ENCODE data around the gene HAAO.

The HAAO gene

DNA sequence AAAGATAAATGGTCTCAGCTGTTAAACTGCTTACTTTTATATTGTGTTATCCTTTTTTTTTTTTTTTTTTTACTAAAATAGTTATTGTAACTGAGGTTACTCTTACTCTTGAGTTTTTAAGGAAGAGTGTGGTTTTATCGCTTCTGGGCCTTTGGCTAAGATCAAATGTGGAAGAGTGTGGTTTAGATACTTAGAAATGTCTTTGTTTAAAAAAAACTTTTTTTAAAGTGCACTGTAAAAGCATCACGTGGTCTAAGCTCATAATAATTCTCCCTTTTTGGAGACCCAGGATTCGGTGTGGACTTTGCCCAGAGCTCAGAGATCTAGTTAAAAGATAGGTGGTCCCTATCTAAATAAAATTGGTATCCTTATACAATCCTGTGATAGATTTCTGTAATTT is 16.6 kb downstream of the HAAO start:
- no peak overlapping the region for H4K5ac ChIP-seq (ENCODE audit: low read length)
- H3K36me3 ChIP-seq (ENCODE audit: control insufficient read depth, insufficient read depth, low read length) = no peaks in the 10 kb centered on the region
- no peaks in the 10 kb centered on the region for H3K79me2 ChIP-seq (ENCODE audit: control insufficient read depth, insufficient read depth, low read length)
- H3K4me2 ChIP-seq (ENCODE audit: low read length) = no peak overlapping the region
- no peak overlapping the region for H3K27ac ChIP-seq (ENCODE audit: low read depth, low read length)
- no peak overlapping the region for H2BK5ac ChIP-seq (ENCODE audit: low read length)
- DNase-seq = no peak
- peaks cover 3% of the 10 kb centered on the region for H3K4me1 ChIP-seq (ENCODE audit: control insufficient read depth, low read depth, low read length)
- no peak overlapping the region for H2AK5ac ChIP-seq (ENCODE audit: low read length)
- no peak overlapping the region for H2BK120ac ChIP-seq (ENCODE audit: low read depth, low read length)
- no peaks in the 10 kb centered on the region for H3K27me3 ChIP-seq (ENCODE audit: insufficient read depth, low read length, poor library complexity)
- no peak overlapping the region for H3K9ac ChIP-seq (ENCODE audit: low read length)
- H3K56ac ChIP-seq (ENCODE audit: low read length) = no peak overlapping the region
- no peak overlapping the region for H3K4ac ChIP-seq (ENCODE audit: low read depth, low read length)
- H3K4me3 ChIP-seq (ENCODE audit: low read length) = no peak overlapping the region
- no peak overlapping the region for H3K18ac ChIP-seq (ENCODE audit: low read length)
- H4K8ac ChIP-seq (ENCODE audit: low read depth, low read length) = no peak overlapping the region
- H3K23ac ChIP-seq (ENCODE audit: low read length) = no peak overlapping the region
- H2BK15ac ChIP-seq (replicated peaks; ENCODE audit: low read depth) = no peak overlapping the region
- H3K79me1 ChIP-seq (ENCODE audit: low read length) = no peaks in the 10 kb centered on the region
- WGBS (ENCODE audit: extremely low coverage, insufficient coverage, low lambda C conversion rate) = 100% methylated on average over 1 of the region's 3 CpGs

DNA sequence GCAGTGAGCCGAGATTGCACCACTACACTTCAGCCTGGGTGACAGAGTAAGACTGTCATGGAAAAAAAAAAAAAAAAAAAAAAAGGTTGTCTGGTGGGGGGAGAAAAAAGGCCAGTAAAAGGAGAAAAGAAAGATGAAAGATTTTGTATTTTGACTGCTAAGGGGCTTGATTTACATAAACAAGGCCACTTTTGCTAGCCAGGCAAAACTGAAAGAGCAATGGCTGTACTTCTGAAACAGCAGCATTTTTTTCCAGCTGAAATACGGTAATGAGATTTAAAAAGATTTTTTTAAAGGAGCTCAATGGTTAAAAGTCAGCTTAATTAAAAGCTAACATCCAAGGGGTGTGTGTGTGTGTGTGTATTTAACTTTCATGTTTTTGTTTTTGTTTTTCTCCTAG is 17.2 kb downstream of the HAAO start:
- H3K27ac ChIP-seq (ENCODE audit: low read depth, low read length) = no peak overlapping the region
- peaks cover 3% of the 10 kb centered on the region for H3K4me1 ChIP-seq (ENCODE audit: control insufficient read depth, low read depth, low read length)
- no peak overlapping the region for H2BK120ac ChIP-seq (ENCODE audit: low read depth, low read length)
- no peak overlapping the region for H3K18ac ChIP-seq (ENCODE audit: low read length)
- no peak overlapping the region for H3K56ac ChIP-seq (ENCODE audit: low read length)
- no peak overlapping the region for H3K9ac ChIP-seq (ENCODE audit: low read length)
- H2BK5ac ChIP-seq (ENCODE audit: low read length) = no peak overlapping the region
- no peak overlapping the region for H3K4me3 ChIP-seq (ENCODE audit: low read length)
- no peaks in the 10 kb centered on the region for H3K27me3 ChIP-seq (ENCODE audit: insufficient read depth, low read length, poor library complexity)
- H2BK15ac ChIP-seq (replicated peaks; ENCODE audit: low read depth) = no peak overlapping the region
- H3K79me2 ChIP-seq (ENCODE audit: control insufficient read depth, insufficient read depth, low read length) = no peaks in the 10 kb centered on the region
- no peak overlapping the region for H2AK5ac ChIP-seq (ENCODE audit: low read length)
- no peak overlapping the region for H3K23ac ChIP-seq (ENCODE audit: low read length)
- H3K4me2 ChIP-seq (ENCODE audit: low read length) = no peak overlapping the region
- no peak for DNase-seq
- WGBS (ENCODE audit: extremely low coverage, insufficient coverage, low lambda C conversion rate) = no CpG with 5 or more reads among the region's 2 CpGs
- H3K4ac ChIP-seq (ENCODE audit: low read depth, low read length) = no peak overlapping the region
- H3K79me1 ChIP-seq (ENCODE audit: low read length) = no peaks in the 10 kb centered on the region
- H4K8ac ChIP-seq (ENCODE audit: low read depth, low read length) = no peak overlapping the region
- no peak overlapping the region for H4K5ac ChIP-seq (ENCODE audit: low read length)
- H3K36me3 ChIP-seq (ENCODE audit: control insufficient read depth, insufficient read depth, low read length) = no peaks in the 10 kb centered on the region

DNA sequence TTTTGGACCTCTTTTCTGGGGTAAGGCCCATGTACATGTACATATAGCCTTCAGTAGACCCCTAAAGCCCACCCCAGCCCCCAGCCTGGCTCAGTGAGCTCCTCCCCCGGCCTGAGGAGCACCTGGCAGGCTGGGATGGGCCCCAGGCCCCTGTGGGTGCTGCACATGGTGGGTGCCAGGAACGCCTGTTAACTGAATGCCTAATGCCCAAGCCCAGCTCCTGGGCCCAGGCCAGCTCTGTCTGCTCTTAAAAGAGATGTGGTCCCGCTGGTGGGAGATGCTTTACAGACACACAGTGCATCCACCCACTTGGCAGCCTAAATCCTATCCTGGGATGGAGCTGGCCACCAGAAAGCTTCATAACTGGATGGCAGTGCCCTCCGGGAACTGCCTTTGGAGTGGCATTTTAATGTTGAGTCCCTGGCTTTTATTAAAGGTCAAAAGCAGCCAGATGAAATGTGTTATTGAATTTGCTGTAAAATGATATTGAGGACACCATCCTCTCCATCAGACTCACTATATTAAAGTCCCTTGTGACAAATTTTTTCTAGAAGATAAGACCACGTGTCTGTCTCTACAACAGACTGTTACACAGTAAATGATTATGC is 20.7 kb downstream of the HAAO start:
- Histone ChIP-seq H3K27me3 (ENCODE audit: insufficient read depth, low read length, poor library complexity) (no peaks in the 10 kb centered on the region), H3K4me3 (ENCODE audit: low read length) (no peak overlapping the region), H2BK5ac (ENCODE audit: low read length) (no peak overlapping the region), H4K8ac (ENCODE audit: low read depth, low read length) (no peak overlapping the region), H4K5ac (ENCODE audit: low read length) (no peak overlapping the region), H2BK120ac (ENCODE audit: low read depth, low read length) (no peak overlapping the region), H3K79me2 (ENCODE audit: control insufficient read depth, insufficient read depth, low read length) (no peaks in the 10 kb centered on the region), H3K4ac (ENCODE audit: low read depth, low read length) (no peak overlapping the region), H3K23ac (ENCODE audit: low read length) (no peak overlapping the region), H3K27ac (ENCODE audit: low read depth, low read length) (no peak overlapping the region), H3K18ac (ENCODE audit: low read length) (no peak overlapping the region), H2AK5ac (ENCODE audit: low read length) (no peak overlapping the region), H3K36me3 (ENCODE audit: control insufficient read depth, insufficient read depth, low read length) (no peaks in the 10 kb centered on the region), H3K4me2 (ENCODE audit: low read length) (no peak overlapping the region), H3K9ac (ENCODE audit: low read length) (no peak overlapping the region), H3K4me1 (ENCODE audit: control insufficient read depth, low read depth, low read length) (peaks cover 3% of the 10 kb centered on the region), H3K56ac (ENCODE audit: low read length) (no peak overlapping the region), H2BK15ac (replicated peaks; ENCODE audit: low read depth) (no peak overlapping the region), H3K79me1 (ENCODE audit: low read length) (no peaks in the 10 kb centered on the region)
- no peak for DNase-seq
- no CpG with 5 or more reads among the region's 5 CpGs for WGBS (ENCODE audit: extremely low coverage, insufficient coverage, low lambda C conversion rate)

DNA sequence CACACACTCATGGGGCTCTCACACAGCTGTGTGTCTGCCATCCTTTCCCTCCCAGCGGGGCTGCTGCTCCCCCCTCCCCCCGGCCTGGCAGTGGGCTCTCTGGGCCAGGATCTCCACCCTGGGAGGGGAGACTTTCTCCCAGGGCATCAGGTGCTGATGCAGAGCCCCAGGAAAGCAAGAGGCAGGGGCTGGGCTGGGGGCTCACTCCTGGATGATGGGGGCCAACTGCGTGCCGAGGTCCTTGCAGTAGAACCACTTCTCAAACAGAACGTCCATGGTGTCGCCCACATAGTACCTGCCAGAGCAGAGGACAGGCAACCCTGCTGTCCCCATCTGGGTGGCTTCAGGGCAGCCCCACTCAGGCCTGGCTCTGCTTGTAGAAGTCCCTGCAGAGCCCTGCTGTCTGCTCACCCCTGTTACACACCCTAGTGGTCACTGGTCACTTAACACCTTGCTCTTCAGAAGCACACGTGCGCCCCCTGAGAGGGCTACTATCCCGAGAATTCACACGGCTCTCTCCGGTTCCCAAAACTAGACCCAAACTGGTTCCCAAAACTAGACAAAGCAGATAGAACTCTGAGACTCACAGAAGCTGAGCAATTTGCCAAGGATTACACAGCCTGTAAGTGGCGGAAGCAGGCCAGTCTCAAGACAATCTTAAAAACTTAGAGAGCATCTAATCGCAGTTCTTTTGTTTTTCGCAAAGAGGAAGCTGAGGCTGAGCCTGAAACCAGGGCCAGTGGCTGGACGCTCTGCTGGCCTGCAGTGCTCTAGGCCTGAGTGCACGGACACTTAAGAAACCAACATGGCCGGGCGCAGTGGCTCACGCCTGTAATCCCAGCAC is 21.9 kb downstream of the HAAO start:
- no peak overlapping the region for H3K4me3 ChIP-seq (ENCODE audit: low read length)
- H3K27ac ChIP-seq (ENCODE audit: low read depth, low read length) = no peak overlapping the region
- no peaks in the 10 kb centered on the region for H3K79me2 ChIP-seq (ENCODE audit: control insufficient read depth, insufficient read depth, low read length)
- H4K5ac ChIP-seq (ENCODE audit: low read length) = no peak overlapping the region
- peak; percentile 92 for DNase-seq
- no peaks in the 10 kb centered on the region for H3K36me3 ChIP-seq (ENCODE audit: control insufficient read depth, insufficient read depth, low read length)
- peaks cover 3% of the 10 kb centered on the region for H3K4me1 ChIP-seq (ENCODE audit: control insufficient read depth, low read depth, low read length)
- H3K56ac ChIP-seq (ENCODE audit: low read length) = no peak overlapping the region
- H3K4ac ChIP-seq (ENCODE audit: low read depth, low read length) = no peak overlapping the region
- WGBS (ENCODE audit: extremely low coverage, insufficient coverage, low lambda C conversion rate) = no CpG with 5 or more reads among the region's 19 CpGs
- H4K8ac ChIP-seq (ENCODE audit: low read depth, low read length) = no peak overlapping the region
- H2BK120ac ChIP-seq (ENCODE audit: low read depth, low read length) = no peak overlapping the region
- H2BK5ac ChIP-seq (ENCODE audit: low read length) = no peak overlapping the region
- no peak overlapping the region for H3K4me2 ChIP-seq (ENCODE audit: low read length)
- H3K23ac ChIP-seq (ENCODE audit: low read length) = no peak overlapping the region
- no peaks in the 10 kb centered on the region for H3K27me3 ChIP-seq (ENCODE audit: insufficient read depth, low read length, poor library complexity)
- no peak overlapping the region for H2AK5ac ChIP-seq (ENCODE audit: low read length)
- no peaks in the 10 kb centered on the region for H3K79me1 ChIP-seq (ENCODE audit: low read length)
- H2BK15ac ChIP-seq (replicated peaks; ENCODE audit: low read depth) = no peak overlapping the region
- H3K9ac ChIP-seq (ENCODE audit: low read length) = no peak overlapping the region
- no peak overlapping the region for H3K18ac ChIP-seq (ENCODE audit: low read length)

DNA sequence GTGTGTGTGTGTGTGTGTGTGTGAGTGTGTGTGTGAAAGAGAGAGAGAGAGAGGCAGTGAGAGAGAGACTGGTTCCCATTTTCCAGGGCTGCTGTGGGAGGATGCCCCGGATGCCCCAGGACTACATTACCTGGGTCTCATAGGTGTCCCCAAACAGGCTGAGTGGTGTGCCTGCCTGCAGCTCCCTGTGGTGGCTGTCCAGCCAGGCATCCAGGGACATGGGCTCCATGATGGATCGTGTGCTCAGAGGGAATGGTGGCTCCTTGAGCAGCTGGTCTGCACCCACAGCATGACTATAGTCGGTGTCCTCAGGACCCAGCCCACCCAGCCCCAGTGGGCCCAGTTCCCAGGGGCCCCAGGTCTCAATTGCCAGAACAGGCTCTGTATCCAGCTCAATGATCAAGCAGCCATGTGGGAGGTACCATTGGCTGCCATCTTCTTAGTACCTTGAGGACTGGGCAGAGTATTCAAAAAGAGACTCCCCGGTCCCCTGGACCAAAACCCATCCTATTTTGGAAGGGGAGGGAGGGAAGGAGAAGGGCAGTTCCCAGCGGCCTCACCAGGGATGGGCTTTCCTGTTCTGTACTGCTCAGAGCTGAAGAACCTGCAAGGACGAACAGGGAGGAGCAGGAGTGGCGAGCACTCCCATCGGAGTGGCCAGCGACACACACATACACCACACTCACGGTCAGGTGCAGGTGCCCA is 22.6 kb downstream of the HAAO start:
- Histone ChIP-seq H2BK15ac (replicated peaks; ENCODE audit: low read depth) (no peak overlapping the region), H3K27ac (ENCODE audit: low read depth, low read length) (no peak overlapping the region), H3K4me2 (ENCODE audit: low read length) (no peak overlapping the region), H2BK120ac (ENCODE audit: low read depth, low read length) (no peak overlapping the region), H2AK5ac (ENCODE audit: low read length) (no peak overlapping the region), H3K9ac (ENCODE audit: low read length) (no peak overlapping the region), H3K27me3 (ENCODE audit: insufficient read depth, low read length, poor library complexity) (no peaks in the 10 kb centered on the region), H3K79me1 (ENCODE audit: low read length) (no peaks in the 10 kb centered on the region), H3K18ac (ENCODE audit: low read length) (no peak overlapping the region), H3K4me1 (ENCODE audit: control insufficient read depth, low read depth, low read length) (peaks cover 3% of the 10 kb centered on the region), H3K23ac (ENCODE audit: low read length) (no peak overlapping the region), H4K8ac (ENCODE audit: low read depth, low read length) (no peak overlapping the region), H3K56ac (ENCODE audit: low read length) (no peak overlapping the region), H2BK5ac (ENCODE audit: low read length) (no peak overlapping the region), H3K4me3 (ENCODE audit: low read length) (no peak overlapping the region), H3K4ac (ENCODE audit: low read depth, low read length) (no peak overlapping the region), H4K5ac (ENCODE audit: low read length) (no peak overlapping the region), H3K36me3 (ENCODE audit: control insufficient read depth, insufficient read depth, low read length) (no peaks in the 10 kb centered on the region), H3K79me2 (ENCODE audit: control insufficient read depth, insufficient read depth, low read length) (no peaks in the 10 kb centered on the region)
- no peak for DNase-seq
- WGBS (ENCODE audit: extremely low coverage, insufficient coverage, low lambda C conversion rate) = no CpG with 5 or more reads among the region's 10 CpGs

Measured in mesendoderm (in vitro differentiated cells).